HCT116 (cell line): ENCODE measurements around the gene RNF130. TPM values are rescaled to one million over a fixed set of nuclear protein-coding genes. Genes with fewer than 3 reads are reported as not detected.

ENCODE experiments used
- ATAC-seq: fragments of 200-7000 bp; cut with Tn5 transposase; 2 replicates; pipeline ENCODE4 v1.9.1; 2020; ENCODE audit warnings: mild to moderate bottlenecking, moderate library complexity
- BruUV-seq: library from RNA; stranded (reverse); fragments of 400-500 nt; replicated peaks from 2 replicates; lab custom pipeline; 2021; lab: Mats Ljungman, UMichigan
- CTCF ChIA-PET: fragments of 300-600 bp; sonication (Branson Sonifier 250); formaldehyde crosslinking; loops from one replicate; lab custom pipeline; 2021; ENCODE audit warnings: antibody characterized with exemption; lab: Charles Lee
- POLR2A ChIA-PET: fragments of 300-600, 350-600 bp; sonication (Branson Sonifier 250); formaldehyde crosslinking; loops from one replicate; lab custom pipeline; 2021; ENCODE audit warnings: antibody characterized with exemption; lab: Charles Lee
- RAD21 ChIA-PET, 2 experiments: fragments of 300-600 bp; sonication (Branson Sonifier 250); formaldehyde crosslinking; loops; one replicate each; lab custom pipeline; 2023; ENCODE audit warnings: low total read pairs in 2 of 2; ENCODE audit not compliant: uncharacterized antibody in 2 of 2, unreplicated experiment in 2 of 2, low non-redundant PET in 1 of 2; lab: Charles Lee
- DNase-seq: peaks from one replicate; pipeline ENCODE4 v3.0.0-alpha.2; 2010; ENCODE audit warnings: low read depth, low spot score
- H2AFZ ChIP-seq: fragments of 200-600 bp; shearing (Covaris generic), sonication (generic); 2 replicates; pipeline ENCODE4 v1.6.1; 2017; ENCODE audit warnings: low read depth, mixed run types, mixed read lengths, antibody characterized with exemption, low read length; ENCODE audit not compliant: poor library complexity, severe bottlenecking
- H3K27ac ChIP-seq: 2 replicates; pipeline ENCODE4 v1.5.1; 2012; ENCODE audit warnings: low read depth, low read length
- H3K27me3 ChIP-seq: fragments of 200-600 bp; sonication (generic); 2 replicates; pipeline ENCODE4 v1.6.1; 2016; ENCODE audit warnings: mixed run types, low read length, mixed read lengths; ENCODE audit not compliant: insufficient read depth
- H3K36me3 ChIP-seq, 2 experiments: fragments of 200-500 bp in 1 of 2; fragments of 200-600 bp in 1 of 2; sonication (Bioruptor generic) in 1 of 2; sonication (generic) in 1 of 2; 2 replicates each; pipeline versions ENCODE4 v1.5.1 to v1.6.1; 2014 to 2016; ENCODE audit warnings: low read length in 2 of 2, inconsistent platforms in 1 of 2, mixed read lengths in 1 of 2, mixed run types in 1 of 2; ENCODE audit not compliant: insufficient read depth in 2 of 2, control insufficient read depth in 1 of 2
- H3K4me1 ChIP-seq, 2 experiments: fragments of 200-600 bp in 1 of 2; sonication (generic) in 1 of 2; 2 replicates each; pipeline versions ENCODE4 v1.5.1 to v1.6.1; 2012 to 2017; ENCODE audit warnings: low read length in 2 of 2, inconsistent platforms in 1 of 2, mild to moderate bottlenecking in 1 of 2, mixed read lengths in 1 of 2, mixed run types in 1 of 2, moderate library complexity in 1 of 2; ENCODE audit not compliant: insufficient read depth in 2 of 2, control insufficient read depth in 1 of 2
- H3K4me2 ChIP-seq: fragments of 200-600 bp; sonication (generic); 2 replicates; pipeline ENCODE4 v1.6.1; 2017; ENCODE audit warnings: mixed run types, low read length, mixed read lengths
- H3K4me3 ChIP-seq, 2 experiments: fragments of 200-600 bp in 1 of 2; sonication (generic) in 1 of 2; replicated peaks in 1 of 2; 2 replicates each; pipeline ENCODE4 v1.5.1; 2011 to 2016; ENCODE audit warnings: low read length in 2 of 2, control low read depth in 1 of 2, low read depth in 1 of 2, mild to moderate bottlenecking in 1 of 2, mixed read lengths in 1 of 2, mixed run types in 1 of 2
- H3K79me2 ChIP-seq: fragments of 200-600 bp; sonication (generic); 2 replicates; pipeline ENCODE4 v1.6.1; 2017; ENCODE audit warnings: mild to moderate bottlenecking, mixed run types, low read length, moderate library complexity, mixed read lengths; ENCODE audit not compliant: insufficient read depth
- H3K9ac ChIP-seq: fragments of 200-600 bp; sonication (generic); 2 replicates; pipeline ENCODE4 v1.6.1; 2016; ENCODE audit warnings: low read length, mixed read lengths
- H3K9me2 ChIP-seq: fragments of 200-600 bp; sonication (generic), shearing (Covaris generic); 2 replicates; pipeline ENCODE4 v1.6.1; 2017; ENCODE audit warnings: mixed run types, mild to moderate bottlenecking, moderate library complexity; ENCODE audit not compliant: insufficient read depth
- H3K9me3 ChIP-seq, 2 experiments: fragments of 200-500 bp in 1 of 2; fragments of 200-600 bp in 1 of 2; sonication (Bioruptor generic) in 1 of 2; sonication (generic) in 1 of 2; 2 replicates each; pipeline ENCODE4 v1.6.1; 2014 to 2017; ENCODE audit warnings: low read length in 2 of 2, mixed read lengths in 2 of 2, inconsistent platforms in 1 of 2, low read depth in 1 of 2, mild to moderate bottlenecking in 1 of 2, mixed run types in 1 of 2, moderate library complexity in 1 of 2; ENCODE audit not compliant: control insufficient read depth in 1 of 2, insufficient read depth in 1 of 2
- H4K20me1 ChIP-seq: fragments of 200-600 bp; sonication (generic), shearing (Covaris generic); 2 replicates; pipeline ENCODE4 v1.6.1; 2017; ENCODE audit warnings: mixed run types, mild to moderate bottlenecking, moderate library complexity; ENCODE audit not compliant: insufficient read depth
- CBX3 ChIP-seq: IDR thresholded peaks from 2 replicates; pipeline ENCODE4 v1.6.1; 2012; ENCODE audit warnings: low read depth
- CTCF ChIP-seq, 3 experiments: fragments of 200-600 bp in 1 of 3; sonication (generic) in 1 of 3; IDR thresholded peaks in 2 of 3; conservative IDR thresholded peaks in 1 of 3; 2 replicates each; pipeline ENCODE4 v1.5.1; 2012 to 2017; ENCODE audit warnings: low read depth in 2 of 3, low read length in 2 of 3, antibody characterized with exemption in 1 of 3, borderline replicate concordance in 1 of 3, control low read depth in 1 of 3, mild to moderate bottlenecking in 1 of 3, mixed read lengths in 1 of 3, mixed run types in 1 of 3, moderate library complexity in 1 of 3; ENCODE audit not compliant: insufficient read depth in 1 of 3
- RAD21 ChIP-seq: IDR thresholded peaks from 2 replicates; pipeline ENCODE4 v1.6.1; 2012; ENCODE audit warnings: low read depth, mild to moderate bottlenecking
- intact Hi-C: fragments of 100-400 bp; cut with micrococcal nuclease; formaldehyde crosslinking; loops from 2 replicates; pipeline ENCODE4 v1.10.0; 2022
- total RNA-seq: library from RNA; stranded (reverse); gene quantifications from one replicate; pipeline ENCODE4 v1.2.1, GENCODE V29; 2021; ENCODE audit not compliant: unreplicated experiment

Gene RNF130
- total RNA-seq, 1 experiment from 2014 or later: 34.9 TPM

- DNase-seq (no peak), ATAC-seq (no peak)
- Histone ChIP-seq H3K79me2 (no peaks in the 10 kb centered on the region), H3K9ac (no peak overlapping the region), H4K20me1 (no peaks in the 10 kb centered on the region), H3K27me3 (no peaks in the 10 kb centered on the region), H3K27ac (no peak overlapping the region), H3K36me3 (no peaks in the 10 kb centered on the region), H2AFZ (no peak overlapping the region), H3K9me3 (peaks cover 5 to 13% of the 10 kb centered on the region in 2 experiments; a peak in 2 of 4 replicates), H3K9me2 (no peaks in the 10 kb centered on the region), H3K4me1 (no peaks in the 10 kb centered on the region), H3K4me3 (no peak overlapping the region), H3K4me2 (no peak overlapping the region)
- CTCF ChIA-PET: no interaction called here
- no peak for TF ChIP-seq CTCF (IDR thresholded peaks at IDR 0.05 in 2 of 3, conservative IDR thresholded peaks at IDR 0.05 in 1 of 3; ENCODE audit: borderline replicate concordance in 1 of 3, insufficient read depth in 1 of 3, low read depth in 2 of 3, low read length in 2 of 3)
- RAD21 ChIA-PET: no interaction called here
- no TSS peak for BruUV-seq
- POLR2A ChIA-PET: no interaction called here
- intact Hi-C loops: no loop called here
Measured at GRCh38 chr5:180109920-180110319, 38.4 kb upstream of the RNF130 start.

GRCh38 chr5:180107005-180107404, 35.4 kb upstream of the RNF130 start:
- TF ChIP-seq CBX3 (peak; percentile 71; the same call in 1 of the 2 replicates), RAD21 (no peak)
- TF ChIP-seq, all 23 proteins: peak for 1
- ATAC-seq: no peak
- Histone ChIP-seq H2AFZ (no peak overlapping the region), H4K20me1 (no peaks in the 10 kb centered on the region), H3K4me2 (no peak overlapping the region), H3K9me2 (no peaks in the 10 kb centered on the region), H3K27me3 (no peaks in the 10 kb centered on the region), H3K9me3 (peaks cover 5 to 13% of the 10 kb centered on the region in 2 experiments; a peak in 2 of 4 replicates), H3K9ac (no peak overlapping the region), H3K36me3 (no peaks in the 10 kb centered on the region), H3K4me3 (no peak overlapping the region), H3K4me1 (no peaks in the 10 kb centered on the region), H3K27ac (no peak overlapping the region), H3K79me2 (no peaks in the 10 kb centered on the region)
- no peak for DNase-seq
- intact Hi-C loops: no loop called here
- ChIA-PET POLR2A (no interaction called here), RAD21 (no interaction called here), CTCF (no interaction called here)
- no TSS peak for BruUV-seq
